Lower leg skin (tissue), 3 donors: ENCODE data around the gene EMILIN2.

Source experiments
- POLR2A ChIP-seq, 2 donors: fragments of 450-650 bp; IDR thresholded peaks; one replicate each; pipeline ENCODE4 v1.6.1; 2016 to 2017; ENCODE audit warnings: antibody characterized with exemption in 2 of 2, mild to moderate bottlenecking in 1 of 2, moderate library complexity in 1 of 2
- TF ChIP-seq, protein P1 (sequence below), 3 donors: fragments of 450-650 bp; IDR thresholded peaks; one replicate each; pipeline ENCODE4 v1.5.1; 2016; ENCODE audit warnings: antibody characterized with exemption in 3 of 3, mild to moderate bottlenecking in 3 of 3, moderate library complexity in 2 of 3

DNA sequence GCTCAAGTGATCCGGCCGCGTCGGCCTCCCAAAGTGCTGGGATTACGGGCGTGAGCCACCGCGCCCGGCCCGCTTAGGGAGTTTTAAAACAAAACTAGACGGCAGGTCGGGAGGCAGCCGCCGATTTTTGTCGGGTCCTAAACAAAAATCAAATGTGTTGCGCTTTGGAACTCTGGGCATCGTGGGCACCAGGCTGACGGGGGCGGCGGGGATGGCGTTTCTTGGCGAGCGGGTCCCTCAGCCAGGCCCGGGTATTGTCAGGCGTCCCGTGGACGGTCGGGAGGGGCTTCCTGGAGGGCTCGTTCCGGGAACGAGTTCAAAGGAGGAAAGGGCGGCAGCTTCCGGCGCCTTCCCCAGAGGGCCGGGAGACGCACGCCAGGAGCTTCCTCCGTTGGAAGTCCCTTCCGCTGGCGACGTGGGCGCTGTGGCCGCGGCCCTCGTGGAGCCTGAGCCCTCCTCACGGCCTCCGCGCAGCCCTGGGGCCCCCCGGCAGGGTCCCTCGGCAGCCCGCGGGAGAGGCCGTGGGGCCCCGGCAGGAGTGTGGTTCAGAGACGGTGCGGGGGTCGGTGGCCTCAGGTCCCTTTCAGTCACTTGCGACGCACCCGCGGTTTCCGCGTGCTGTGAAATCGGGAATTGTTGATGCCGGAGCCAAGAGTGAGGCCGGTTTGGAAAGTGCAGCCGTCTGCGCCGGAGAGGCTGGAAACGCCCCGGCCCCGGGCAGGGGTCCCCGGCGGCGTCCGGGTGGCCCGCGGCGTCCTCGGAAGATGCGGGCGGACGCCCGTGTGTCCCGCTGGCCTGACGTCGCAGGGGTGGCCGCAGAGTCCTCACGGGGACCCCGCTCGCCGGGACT lies 59.3 kb downstream of the EMILIN2 start:
- TF ChIP-seq, protein P1, sequence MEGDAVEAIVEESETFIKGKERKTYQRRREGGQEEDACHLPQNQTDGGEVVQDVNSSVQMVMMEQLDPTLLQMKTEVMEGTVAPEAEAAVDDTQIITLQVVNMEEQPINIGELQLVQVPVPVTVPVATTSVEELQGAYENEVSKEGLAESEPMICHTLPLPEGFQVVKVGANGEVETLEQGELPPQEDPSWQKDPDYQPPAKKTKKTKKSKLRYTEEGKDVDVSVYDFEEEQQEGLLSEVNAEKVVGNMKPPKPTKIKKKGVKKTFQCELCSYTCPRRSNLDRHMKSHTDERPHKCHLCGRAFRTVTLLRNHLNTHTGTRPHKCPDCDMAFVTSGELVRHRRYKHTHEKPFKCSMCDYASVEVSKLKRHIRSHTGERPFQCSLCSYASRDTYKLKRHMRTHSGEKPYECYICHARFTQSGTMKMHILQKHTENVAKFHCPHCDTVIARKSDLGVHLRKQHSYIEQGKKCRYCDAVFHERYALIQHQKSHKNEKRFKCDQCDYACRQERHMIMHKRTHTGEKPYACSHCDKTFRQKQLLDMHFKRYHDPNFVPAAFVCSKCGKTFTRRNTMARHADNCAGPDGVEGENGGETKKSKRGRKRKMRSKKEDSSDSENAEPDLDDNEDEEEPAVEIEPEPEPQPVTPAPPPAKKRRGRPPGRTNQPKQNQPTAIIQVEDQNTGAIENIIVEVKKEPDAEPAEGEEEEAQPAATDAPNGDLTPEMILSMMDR (IDR thresholded peaks at IDR 0.05): no peak
- TF ChIP-seq POLR2A (IDR thresholded peaks at IDR 0.05): no peak
